ENCODE measurements around the gene TMEM81.

TMEM81 gene

GRCh38 chr1:205052690-205053089 is 31.6 kb downstream of the TMEM81 start:
- no peak overlapping the region for H3K4me3 ChIP-seq (ENCODE audit: low read depth, low read length)
- no peak for DNase-seq (ENCODE audit: low read depth)
- TF ChIP-seq CTCF (IDR thresholded peaks at IDR 0.05; ENCODE audit: low read depth, low read length), result no peak
- TF ChIP-seq MYC (IDR thresholded peaks at IDR 0.05; ENCODE audit: low read depth, low read length), result no peak
- TF ChIP-seq MAX (IDR thresholded peaks at IDR 0.05; ENCODE audit: low read depth, low read length), result no peak
- no peak for TF ChIP-seq POLR2A (IDR thresholded peaks at IDR 0.05; ENCODE audit: extremely low read depth, insufficient read length)

GRCh38 chr1:205049479-205049878 is 34.8 kb downstream of the TMEM81 start:
- TF ChIP-seq MYC (IDR thresholded peaks at IDR 0.05; ENCODE audit: low read depth, low read length) (no peak), CTCF (IDR thresholded peaks at IDR 0.05; ENCODE audit: low read depth, low read length) (no peak), MAX (IDR thresholded peaks at IDR 0.05; ENCODE audit: low read depth, low read length) (no peak), POLR2A (IDR thresholded peaks at IDR 0.05; ENCODE audit: extremely low read depth, insufficient read length) (no peak)
- DNase-seq (ENCODE audit: low read depth), result no peak
- H3K4me3 ChIP-seq (ENCODE audit: low read depth, low read length), result no peak overlapping the region

GRCh38 chr1:205048382-205048781 is 35.9 kb downstream of the TMEM81 start:
- no peak for DNase-seq (ENCODE audit: low read depth)
- no peak overlapping the region for H3K4me3 ChIP-seq (ENCODE audit: low read depth, low read length)
- no peak for TF ChIP-seq POLR2A (IDR thresholded peaks at IDR 0.05; ENCODE audit: extremely low read depth, insufficient read length)
- TF ChIP-seq MYC (IDR thresholded peaks at IDR 0.05; ENCODE audit: low read depth, low read length), result no peak
- TF ChIP-seq CTCF (IDR thresholded peaks at IDR 0.05; ENCODE audit: low read depth, low read length), result no peak
- TF ChIP-seq MAX (IDR thresholded peaks at IDR 0.05; ENCODE audit: low read depth, low read length), result no peak

- H3K4me3 ChIP-seq (ENCODE audit: low read depth, low read length), result no peak overlapping the region
- DNase-seq (ENCODE audit: low read depth), result no peak
- TF ChIP-seq POLR2A (IDR thresholded peaks at IDR 0.05; ENCODE audit: extremely low read depth, insufficient read length), result no peak
- TF ChIP-seq MAX (IDR thresholded peaks at IDR 0.05; ENCODE audit: low read depth, low read length), result no peak
- TF ChIP-seq MYC (IDR thresholded peaks at IDR 0.05; ENCODE audit: low read depth, low read length), result no peak
- no peak for TF ChIP-seq CTCF (IDR thresholded peaks at IDR 0.05; ENCODE audit: low read depth, low read length)
These were observed 36.5 kb downstream of the TMEM81 start for GRCh38 chr1:205047764-205048231.

GRCh38 chr1:205046870-205047269 is 37.4 kb downstream of the TMEM81 start:
- TF ChIP-seq MYC (IDR thresholded peaks at IDR 0.05; ENCODE audit: low read depth, low read length) (no peak), POLR2A (IDR thresholded peaks at IDR 0.05; ENCODE audit: extremely low read depth, insufficient read length) (no peak), CTCF (IDR thresholded peaks at IDR 0.05; ENCODE audit: low read depth, low read length) (no peak), MAX (IDR thresholded peaks at IDR 0.05; ENCODE audit: low read depth, low read length) (no peak)
- DNase-seq (ENCODE audit: low read depth), result no peak
- H3K4me3 ChIP-seq (ENCODE audit: low read depth, low read length), result no peak overlapping the region

GRCh38 chr1:205045146-205045545 is 39.1 kb downstream of the TMEM81 start:
- TF ChIP-seq MAX (IDR thresholded peaks at IDR 0.05; ENCODE audit: low read depth, low read length), result no peak
- TF ChIP-seq MYC (IDR thresholded peaks at IDR 0.05; ENCODE audit: low read depth, low read length), result no peak
- TF ChIP-seq CTCF (IDR thresholded peaks at IDR 0.05; ENCODE audit: low read depth, low read length), result no peak
- TF ChIP-seq POLR2A (IDR thresholded peaks at IDR 0.05; ENCODE audit: extremely low read depth, insufficient read length), result no peak
- H3K4me3 ChIP-seq (ENCODE audit: low read depth, low read length), result no peak overlapping the region
- no peak for DNase-seq (ENCODE audit: low read depth)

Measured in NB4 (cell line).